ENCODE measurements around the gene RIF1. TPM values are rescaled to one million over a fixed set of nuclear protein-coding genes. Genes with fewer than 3 reads are reported as not detected.

The RIF1 gene
- total and polyA plus RNA-seq, 9 of the 15 experiments (the other 6 are each of a cell fraction or from before 2014, with no cell fraction given): 11.0 to 109 (median 44.2) TPM

DNA sequence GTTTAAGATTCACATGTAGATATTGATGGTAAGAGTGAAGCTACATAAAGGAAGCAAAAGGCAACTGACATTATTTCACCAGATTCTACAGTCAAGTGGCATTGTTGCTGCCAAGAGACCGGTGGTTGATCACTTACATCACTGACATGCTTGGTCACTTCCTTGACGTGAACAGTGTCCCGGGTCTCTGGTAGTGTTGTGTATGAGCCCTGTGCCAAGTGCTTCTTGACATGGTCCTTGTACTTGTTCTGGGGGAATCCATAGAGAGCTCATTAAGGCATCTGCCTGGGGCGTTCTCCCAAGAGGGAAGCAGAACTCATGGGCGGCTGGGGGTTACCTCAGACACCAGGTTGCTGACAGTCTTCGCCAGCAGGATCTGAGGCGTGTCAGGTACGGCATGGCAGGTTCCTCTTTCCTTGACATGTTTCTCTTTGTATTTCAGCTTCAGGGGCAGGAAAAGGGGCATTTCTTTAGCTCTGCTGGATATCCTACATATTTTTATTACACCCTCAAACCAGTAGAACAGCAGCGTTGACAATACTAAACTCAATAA lies 116.2 kb downstream of the RIF1 start (continued):
- TF ChIP-seq, protein P1, sequence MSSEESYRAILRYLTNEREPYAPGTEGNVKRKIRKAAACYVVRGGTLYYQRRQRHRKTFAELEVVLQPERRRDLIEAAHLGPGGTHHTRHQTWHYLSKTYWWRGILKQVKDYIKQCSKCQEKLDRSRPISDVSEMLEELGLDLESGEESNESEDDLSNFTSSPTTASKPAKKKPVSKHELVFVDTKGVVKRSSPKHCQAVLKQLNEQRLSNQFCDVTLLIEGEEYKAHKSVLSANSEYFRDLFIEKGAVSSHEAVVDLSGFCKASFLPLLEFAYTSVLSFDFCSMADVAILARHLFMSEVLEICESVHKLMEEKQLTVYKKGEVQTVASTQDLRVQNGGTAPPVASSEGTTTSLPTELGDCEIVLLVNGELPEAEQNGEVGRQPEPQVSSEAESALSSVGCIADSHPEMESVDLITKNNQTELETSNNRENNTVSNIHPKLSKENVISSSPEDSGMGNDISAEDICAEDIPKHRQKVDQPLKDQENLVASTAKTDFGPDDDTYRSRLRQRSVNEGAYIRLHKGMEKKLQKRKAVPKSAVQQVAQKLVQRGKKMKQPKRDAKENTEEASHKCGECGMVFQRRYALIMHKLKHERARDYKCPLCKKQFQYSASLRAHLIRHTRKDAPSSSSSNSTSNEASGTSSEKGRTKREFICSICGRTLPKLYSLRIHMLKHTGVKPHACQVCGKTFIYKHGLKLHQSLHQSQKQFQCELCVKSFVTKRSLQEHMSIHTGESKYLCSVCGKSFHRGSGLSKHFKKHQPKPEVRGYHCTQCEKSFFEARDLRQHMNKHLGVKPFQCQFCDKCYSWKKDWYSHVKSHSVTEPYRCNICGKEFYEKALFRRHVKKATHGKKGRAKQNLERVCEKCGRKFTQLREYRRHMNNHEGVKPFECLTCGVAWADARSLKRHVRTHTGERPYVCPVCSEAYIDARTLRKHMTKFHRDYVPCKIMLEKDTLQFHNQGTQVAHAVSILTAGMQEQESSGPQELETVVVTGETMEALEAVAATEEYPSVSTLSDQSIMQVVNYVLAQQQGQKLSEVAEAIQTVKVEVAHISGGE (CRISPR knock-in tag; IDR thresholded peaks at IDR 0.05): no peak
- TF ChIP-seq ZNF507 (tag; conservative IDR thresholded peaks at IDR 0.05) (no peak), ZNF121 (CRISPR knock-in tag; conservative IDR thresholded peaks at IDR 0.05) (no peak), FOXO4 (CRISPR knock-in tag; IDR thresholded peaks at IDR 0.05) (no peak), CTCF (IDR thresholded peaks at IDR 0.05 in 2 of 3, conservative IDR thresholded peaks at IDR 0.05 in 1 of 3; ENCODE audit: insufficient read depth in 2 of 3, low read depth in 1 of 3, low read length in 3 of 3) (no peak), CREB1 (IDR thresholded peaks at IDR 0.05) (no peak), CREB1 (CRISPR knock-in tag; IDR thresholded peaks at IDR 0.05) (no peak), TGIF2 (CRISPR knock-in tag; IDR thresholded peaks at IDR 0.05) (no peak)
- TF ChIP-seq, protein P2, sequence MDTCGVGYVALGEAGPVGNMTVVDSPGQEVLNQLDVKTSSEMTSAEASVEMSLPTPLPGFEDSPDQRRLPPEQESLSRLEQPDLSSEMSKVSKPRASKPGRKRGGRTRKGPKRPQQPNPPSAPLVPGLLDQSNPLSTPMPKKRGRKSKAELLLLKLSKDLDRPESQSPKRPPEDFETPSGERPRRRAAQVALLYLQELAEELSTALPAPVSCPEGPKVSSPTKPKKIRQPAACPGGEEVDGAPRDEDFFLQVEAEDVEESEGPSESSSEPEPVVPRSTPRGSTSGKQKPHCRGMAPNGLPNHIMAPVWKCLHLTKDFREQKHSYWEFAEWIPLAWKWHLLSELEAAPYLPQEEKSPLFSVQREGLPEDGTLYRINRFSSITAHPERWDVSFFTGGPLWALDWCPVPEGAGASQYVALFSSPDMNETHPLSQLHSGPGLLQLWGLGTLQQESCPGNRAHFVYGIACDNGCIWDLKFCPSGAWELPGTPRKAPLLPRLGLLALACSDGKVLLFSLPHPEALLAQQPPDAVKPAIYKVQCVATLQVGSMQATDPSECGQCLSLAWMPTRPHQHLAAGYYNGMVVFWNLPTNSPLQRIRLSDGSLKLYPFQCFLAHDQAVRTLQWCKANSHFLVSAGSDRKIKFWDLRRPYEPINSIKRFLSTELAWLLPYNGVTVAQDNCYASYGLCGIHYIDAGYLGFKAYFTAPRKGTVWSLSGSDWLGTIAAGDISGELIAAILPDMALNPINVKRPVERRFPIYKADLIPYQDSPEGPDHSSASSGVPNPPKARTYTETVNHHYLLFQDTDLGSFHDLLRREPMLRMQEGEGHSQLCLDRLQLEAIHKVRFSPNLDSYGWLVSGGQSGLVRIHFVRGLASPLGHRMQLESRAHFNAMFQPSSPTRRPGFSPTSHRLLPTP (IDR thresholded peaks at IDR 0.05; ENCODE audit: borderline replicate concordance, extremely low read depth, insufficient read length): no peak

Measured in K562 (cell line).